ENCODE measurements around the gene KCND3.
"Not testable (repeated sequence)": the region's sequence is repeated elsewhere in the genome, so short reads cannot be mapped to it uniquely, and the experiment has no call there.

- TF ChIP-seq CTCF (IDR thresholded peaks at IDR 0.05; ENCODE audit: poor library complexity, severe bottlenecking); EZH2 (IDR thresholded peaks at IDR 0.05; ENCODE audit: borderline replicate concordance, insufficient read depth, low read length, poor library complexity, severe bottlenecking); TAF1 (IDR thresholded peaks at IDR 0.05; ENCODE audit: low read depth); MXI1 (conservative IDR thresholded peaks at IDR 0.05; ENCODE audit: poor library complexity, severe bottlenecking); POLR2AphosphoS5 (IDR thresholded peaks at IDR 0.05): not testable (repeated sequence)
- TF ChIP-seq, protein P1, sequence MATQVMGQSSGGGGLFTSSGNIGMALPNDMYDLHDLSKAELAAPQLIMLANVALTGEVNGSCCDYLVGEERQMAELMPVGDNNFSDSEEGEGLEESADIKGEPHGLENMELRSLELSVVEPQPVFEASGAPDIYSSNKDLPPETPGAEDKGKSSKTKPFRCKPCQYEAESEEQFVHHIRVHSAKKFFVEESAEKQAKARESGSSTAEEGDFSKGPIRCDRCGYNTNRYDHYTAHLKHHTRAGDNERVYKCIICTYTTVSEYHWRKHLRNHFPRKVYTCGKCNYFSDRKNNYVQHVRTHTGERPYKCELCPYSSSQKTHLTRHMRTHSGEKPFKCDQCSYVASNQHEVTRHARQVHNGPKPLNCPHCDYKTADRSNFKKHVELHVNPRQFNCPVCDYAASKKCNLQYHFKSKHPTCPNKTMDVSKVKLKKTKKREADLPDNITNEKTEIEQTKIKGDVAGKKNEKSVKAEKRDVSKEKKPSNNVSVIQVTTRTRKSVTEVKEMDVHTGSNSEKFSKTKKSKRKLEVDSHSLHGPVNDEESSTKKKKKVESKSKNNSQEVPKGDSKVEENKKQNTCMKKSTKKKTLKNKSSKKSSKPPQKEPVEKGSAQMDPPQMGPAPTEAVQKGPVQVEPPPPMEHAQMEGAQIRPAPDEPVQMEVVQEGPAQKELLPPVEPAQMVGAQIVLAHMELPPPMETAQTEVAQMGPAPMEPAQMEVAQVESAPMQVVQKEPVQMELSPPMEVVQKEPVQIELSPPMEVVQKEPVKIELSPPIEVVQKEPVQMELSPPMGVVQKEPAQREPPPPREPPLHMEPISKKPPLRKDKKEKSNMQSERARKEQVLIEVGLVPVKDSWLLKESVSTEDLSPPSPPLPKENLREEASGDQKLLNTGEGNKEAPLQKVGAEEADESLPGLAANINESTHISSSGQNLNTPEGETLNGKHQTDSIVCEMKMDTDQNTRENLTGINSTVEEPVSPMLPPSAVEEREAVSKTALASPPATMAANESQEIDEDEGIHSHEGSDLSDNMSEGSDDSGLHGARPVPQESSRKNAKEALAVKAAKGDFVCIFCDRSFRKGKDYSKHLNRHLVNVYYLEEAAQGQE (IDR thresholded peaks at IDR 0.05; ENCODE audit: borderline replicate concordance), result not testable (repeated sequence)
Observed at GRCh38 chr1:111742292-111742691, 247.2 kb downstream of the KCND3 start.
